Stimulated activated CD4-positive, alpha-beta T cell treated with anti-CD3 and anti-CD28 coated beads, TNF-alpha, amount 100 ng/mL, for 24 hours (primary cell): ENCODE measurements around the gene CASZ1.

Experiments used
- DNase-seq, 3 experiments: peaks; one replicate each; pipeline ENCODE4 v3.0.0-alpha.2; 2020; ENCODE audit warnings: low read depth in 3 of 3

The CASZ1 gene

GRCh38 chr1:10671090-10671489 is 125.4 kb downstream of the CASZ1 start:
- no peak for DNase-seq

GRCh38 chr1:10670190-10670589 is 126.3 kb downstream of the CASZ1 start:
- no peak for DNase-seq

GRCh38 chr1:10669570-10669969 is 126.9 kb downstream of the CASZ1 start:
- DNase-seq, result no peak

- DNase-seq, result no peak
These were observed 128.3 kb downstream of the CASZ1 start for GRCh38 chr1:10667861-10668761.

GRCh38 chr1:10665930-10666850 is 130.3 kb downstream of the CASZ1 start:
- no peak for DNase-seq

- no peak for DNase-seq
These were observed 131.2 kb downstream of the CASZ1 start for GRCh38 chr1:10665226-10665625.

GRCh38 chr1:10664251-10664650 is 132.2 kb downstream of the CASZ1 start:
- DNase-seq, result no peak

GRCh38 chr1:10663678-10664035 is 132.8 kb downstream of the CASZ1 start:
- DNase-seq, result no peak

GRCh38 chr1:10662824-10663677 is 133.4 kb downstream of the CASZ1 start:
- no peak for DNase-seq

GRCh38 chr1:10662090-10662688 is 134.3 kb downstream of the CASZ1 start:
- DNase-seq, result no peak

- no peak for DNase-seq
These were observed 135.0 kb downstream of the CASZ1 start for GRCh38 chr1:10661453-10661852.

- DNase-seq, result no peak
These were observed 136.6 kb downstream of the CASZ1 start for GRCh38 chr1:10659646-10660540.

- DNase-seq, result no peak
These were observed 137.2 kb downstream of the CASZ1 start for GRCh38 chr1:10659218-10659617.

- no peak for DNase-seq
These were observed 137.9 kb downstream of the CASZ1 start for GRCh38 chr1:10658396-10659066.

GRCh38 chr1:10657088-10657847 is 139.2 kb downstream of the CASZ1 start:
- DNase-seq, result no peak

GRCh38 chr1:10656431-10656830 is 140.0 kb downstream of the CASZ1 start:
- no peak for DNase-seq

- no peak for DNase-seq
These were observed 141.4 kb downstream of the CASZ1 start for GRCh38 chr1:10655002-10655401.

GRCh38 chr1:10653370-10654125 is 142.9 kb downstream of the CASZ1 start:
- DNase-seq, result no peak
